Measurements from ENCODE around the gene C1QTNF3. TPM values are rescaled to one million over a fixed set of nuclear protein-coding genes. Genes with fewer than 3 reads are reported as not detected.

The C1QTNF3 gene
- total RNA-seq, 3 donors from 2014 or later (not counting 1 experiment from before 2014, with no cell fraction given): 10.5 to 11.4 (median 11.3) TPM

- H3K9me3 Mint-ChIP-seq: no peaks in the 10 kb centered on the region
- Histone ChIP-seq H3K9me3 (ENCODE audit: control insufficient read depth, insufficient read depth, low read length) (no peaks in the 10 kb centered on the region), H3K27ac (ENCODE audit: low read length) (no peak overlapping the region), H3K4me1 (ENCODE audit: control insufficient read depth, insufficient read depth, low read length) (no peaks in the 10 kb centered on the region), H3K36me3 (ENCODE audit: control insufficient read depth, insufficient read depth, low read length) (no peaks in the 10 kb centered on the region), H3K27me3 (ENCODE audit: control insufficient read depth, insufficient read depth, low read length) (no peaks in the 10 kb centered on the region), H3K4me3 (ENCODE audit: low read length) (no peak overlapping the region)
- 90% methylated on average over 2 of the region's 3 CpGs for WGBS (ENCODE audit: insufficient coverage)
- H3K27me3 Mint-ChIP-seq (ENCODE audit: low read depth in 2 of 2): peaks cover 0 to 5% of the 10 kb centered on the region in 2 donors
- intact Hi-C loops (cut with micrococcal nuclease): loop anchor here (1.0 kb wide), 1 partner anchor 532 kb away; no protein-coding TSS in a partner anchor
- H3K4me3 Mint-ChIP-seq: no peak overlapping the region
- no peak for ATAC-seq
- H3K4me1 Mint-ChIP-seq: peaks cover 4 to 6% of the 10 kb centered on the region in 2 donors
- H3K36me3 Mint-ChIP-seq: no peaks in the 10 kb centered on the region
- TF ChIP-seq, protein P1, sequence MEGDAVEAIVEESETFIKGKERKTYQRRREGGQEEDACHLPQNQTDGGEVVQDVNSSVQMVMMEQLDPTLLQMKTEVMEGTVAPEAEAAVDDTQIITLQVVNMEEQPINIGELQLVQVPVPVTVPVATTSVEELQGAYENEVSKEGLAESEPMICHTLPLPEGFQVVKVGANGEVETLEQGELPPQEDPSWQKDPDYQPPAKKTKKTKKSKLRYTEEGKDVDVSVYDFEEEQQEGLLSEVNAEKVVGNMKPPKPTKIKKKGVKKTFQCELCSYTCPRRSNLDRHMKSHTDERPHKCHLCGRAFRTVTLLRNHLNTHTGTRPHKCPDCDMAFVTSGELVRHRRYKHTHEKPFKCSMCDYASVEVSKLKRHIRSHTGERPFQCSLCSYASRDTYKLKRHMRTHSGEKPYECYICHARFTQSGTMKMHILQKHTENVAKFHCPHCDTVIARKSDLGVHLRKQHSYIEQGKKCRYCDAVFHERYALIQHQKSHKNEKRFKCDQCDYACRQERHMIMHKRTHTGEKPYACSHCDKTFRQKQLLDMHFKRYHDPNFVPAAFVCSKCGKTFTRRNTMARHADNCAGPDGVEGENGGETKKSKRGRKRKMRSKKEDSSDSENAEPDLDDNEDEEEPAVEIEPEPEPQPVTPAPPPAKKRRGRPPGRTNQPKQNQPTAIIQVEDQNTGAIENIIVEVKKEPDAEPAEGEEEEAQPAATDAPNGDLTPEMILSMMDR (IDR thresholded peaks at IDR 0.05): no peak
- H3K27ac Mint-ChIP-seq: no peak overlapping the region
- no peak for DNase-seq
These were observed 74.6 kb downstream of the C1QTNF3 start for GRCh38 chr5:33968211-33969005.

Other genes starting within 250 kb of the C1QTNF3 start
- gene ADAMTS12, start 151.2 kb downstream of the C1QTNF3 start, total RNA-seq: not detected
- gene RXFP3, start 106.8 kb downstream of the C1QTNF3 start, total RNA-seq: not detected
- not detected for gene SLC45A2, start 58.5 kb downstream of the C1QTNF3 start, total RNA-seq
- gene AMACR, start 35.2 kb downstream of the C1QTNF3 start, total RNA-seq: 1 to 10 TPM; 2.7 to 3.8 (median 2.9) TPM

Measured in natural killer cell (primary cell).